Measurements from ENCODE around the gene DHX36.
A peak's percentile ranks its signal among the peaks of the same experiment; 100 is the strongest.

The DHX36 gene

GRCh38 chr3:154252759-154253638, 71.3 kb downstream of the DHX36 start:
- DNase-seq (ENCODE audit: extremely low spot score): peak; percentile 84
- ChIA-PET CTCF (interaction anchor here (0.6 to 1.2 kb wide), 5 partner anchors 10 to 1223 kb away, joined by 3 read pairs; no protein-coding TSS in a partner anchor), POLR2A (no interaction called here)
- TF ChIP-seq, protein P1, sequence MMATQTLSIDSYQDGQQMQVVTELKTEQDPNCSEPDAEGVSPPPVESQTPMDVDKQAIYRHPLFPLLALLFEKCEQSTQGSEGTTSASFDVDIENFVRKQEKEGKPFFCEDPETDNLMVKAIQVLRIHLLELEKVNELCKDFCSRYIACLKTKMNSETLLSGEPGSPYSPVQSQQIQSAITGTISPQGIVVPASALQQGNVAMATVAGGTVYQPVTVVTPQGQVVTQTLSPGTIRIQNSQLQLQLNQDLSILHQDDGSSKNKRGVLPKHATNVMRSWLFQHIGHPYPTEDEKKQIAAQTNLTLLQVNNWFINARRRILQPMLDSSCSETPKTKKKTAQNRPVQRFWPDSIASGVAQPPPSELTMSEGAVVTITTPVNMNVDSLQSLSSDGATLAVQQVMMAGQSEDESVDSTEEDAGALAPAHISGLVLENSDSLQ (IDR thresholded peaks at IDR 0.05): no peak
- TF ChIP-seq ARNT (IDR thresholded peaks at IDR 0.05): no peak
- TF ChIP-seq FOXA1 (IDR thresholded peaks at IDR 0.05): no peak
- TF ChIP-seq NFRKB (IDR thresholded peaks at IDR 0.05): no peak
- no peak for TF ChIP-seq SUZ12 (IDR thresholded peaks at IDR 0.05)
- no peak for TF ChIP-seq L3MBTL2 (conservative IDR thresholded peaks at IDR 0.05)
- no peak for TF ChIP-seq HDGF (IDR thresholded peaks at IDR 0.05; ENCODE audit: borderline replicate concordance)
- TF ChIP-seq FOXK2 (IDR thresholded peaks at IDR 0.05): no peak

GRCh38 chr3:154251610-154252009, 72.7 kb downstream of the DHX36 start:
- ChIA-PET CTCF (no interaction called here), POLR2A (no interaction called here)
- no peak for DNase-seq (ENCODE audit: extremely low spot score)
- TF ChIP-seq BHLHE40 (IDR thresholded peaks at IDR 0.05; ENCODE audit: borderline replicate concordance): no peak
- no peak for TF ChIP-seq L3MBTL2 (conservative IDR thresholded peaks at IDR 0.05)
- no peak for TF ChIP-seq CTBP1 (IDR thresholded peaks at IDR 0.05; ENCODE audit: borderline replicate concordance)
- no peak for TF ChIP-seq HDGF (IDR thresholded peaks at IDR 0.05; ENCODE audit: borderline replicate concordance)
- TF ChIP-seq LEF1 (IDR thresholded peaks at IDR 0.05; ENCODE audit: borderline replicate concordance): no peak
- TF ChIP-seq SUZ12 (IDR thresholded peaks at IDR 0.05): no peak
- no peak for TF ChIP-seq NFRKB (IDR thresholded peaks at IDR 0.05)
- no peak for TF ChIP-seq FOXM1 (IDR thresholded peaks at IDR 0.05; ENCODE audit: borderline replicate concordance)
- no peak for TF ChIP-seq SP1 (IDR thresholded peaks at IDR 0.05)
- no peak for TF ChIP-seq FOXK2 (IDR thresholded peaks at IDR 0.05)
- TF ChIP-seq ZNF384 (IDR thresholded peaks at IDR 0.05): no peak
- TF ChIP-seq TARDBP (IDR thresholded peaks at IDR 0.05): no peak
- TF ChIP-seq, protein P1 (IDR thresholded peaks at IDR 0.05): no peak
- TF ChIP-seq FOXA1 (IDR thresholded peaks at IDR 0.05): no peak
- no peak for TF ChIP-seq ARNT (IDR thresholded peaks at IDR 0.05)
- TF ChIP-seq ELF4 (IDR thresholded peaks at IDR 0.05): no peak

- ChIA-PET POLR2A (no interaction called here), CTCF (no interaction called here)
- no peak for DNase-seq (ENCODE audit: extremely low spot score)
- TF ChIP-seq, protein P1 (IDR thresholded peaks at IDR 0.05): no peak
- TF ChIP-seq CTBP1 (IDR thresholded peaks at IDR 0.05; ENCODE audit: borderline replicate concordance) (no peak), NFRKB (IDR thresholded peaks at IDR 0.05) (no peak), ARNT (IDR thresholded peaks at IDR 0.05) (no peak), BHLHE40 (IDR thresholded peaks at IDR 0.05; ENCODE audit: borderline replicate concordance) (no peak), L3MBTL2 (conservative IDR thresholded peaks at IDR 0.05) (no peak)
These were observed 74.0 kb downstream of the DHX36 start for GRCh38 chr3:154250291-154250690.

GRCh38 chr3:154247806-154248415, 76.4 kb downstream of the DHX36 start:
- ChIA-PET POLR2A (no interaction called here), CTCF (no interaction called here)
- DNase-seq (ENCODE audit: extremely low spot score): no peak
- no peak for TF ChIP-seq CTBP1 (IDR thresholded peaks at IDR 0.05; ENCODE audit: borderline replicate concordance)
- no peak for TF ChIP-seq SUZ12 (IDR thresholded peaks at IDR 0.05)
- no peak for TF ChIP-seq SP1 (IDR thresholded peaks at IDR 0.05)
- TF ChIP-seq FOXA1 (IDR thresholded peaks at IDR 0.05): no peak
- no peak for TF ChIP-seq ELF4 (IDR thresholded peaks at IDR 0.05)
- no peak for TF ChIP-seq HDGF (IDR thresholded peaks at IDR 0.05; ENCODE audit: borderline replicate concordance)
- TF ChIP-seq NFRKB (IDR thresholded peaks at IDR 0.05): no peak
- no peak for TF ChIP-seq BHLHE40 (IDR thresholded peaks at IDR 0.05; ENCODE audit: borderline replicate concordance)
- TF ChIP-seq FOXK2 (IDR thresholded peaks at IDR 0.05): no peak
- no peak for TF ChIP-seq ZNF384 (IDR thresholded peaks at IDR 0.05)
- TF ChIP-seq TARDBP (IDR thresholded peaks at IDR 0.05): no peak
- TF ChIP-seq L3MBTL2 (conservative IDR thresholded peaks at IDR 0.05): no peak
- no peak for TF ChIP-seq ARNT (IDR thresholded peaks at IDR 0.05)
- no peak for TF ChIP-seq LEF1 (IDR thresholded peaks at IDR 0.05; ENCODE audit: borderline replicate concordance)
- TF ChIP-seq, protein P1 (IDR thresholded peaks at IDR 0.05): no peak
- no peak for TF ChIP-seq FOXM1 (IDR thresholded peaks at IDR 0.05; ENCODE audit: borderline replicate concordance)

DNA sequence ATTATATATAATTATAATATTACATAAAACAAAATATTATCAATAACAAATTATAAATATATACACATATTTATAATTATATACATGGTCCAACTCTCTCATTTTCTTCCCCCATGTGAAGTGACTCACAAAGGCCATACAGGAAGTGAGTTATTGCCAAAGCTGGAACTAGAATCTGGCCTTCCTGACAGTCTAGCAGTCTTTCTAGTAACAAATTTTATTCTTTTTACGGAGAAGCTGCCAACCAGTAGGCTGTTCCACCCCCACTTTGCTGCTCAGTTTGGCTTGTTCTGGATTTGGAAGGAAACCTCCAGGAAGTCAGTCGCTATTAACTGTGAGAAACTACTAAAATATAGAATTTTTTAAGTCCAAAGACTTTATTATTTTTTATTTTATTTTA, 79.6 kb downstream of the DHX36 start:
- TF ChIP-seq L3MBTL2 (conservative IDR thresholded peaks at IDR 0.05) (no peak), CTBP1 (IDR thresholded peaks at IDR 0.05; ENCODE audit: borderline replicate concordance) (no peak), SUZ12 (IDR thresholded peaks at IDR 0.05) (no peak), SP1 (IDR thresholded peaks at IDR 0.05) (no peak), LEF1 (IDR thresholded peaks at IDR 0.05; ENCODE audit: borderline replicate concordance) (no peak), ELF4 (IDR thresholded peaks at IDR 0.05) (no peak), ZNF384 (IDR thresholded peaks at IDR 0.05) (no peak), FOXA1 (IDR thresholded peaks at IDR 0.05) (no peak), NFRKB (IDR thresholded peaks at IDR 0.05) (no peak), TARDBP (IDR thresholded peaks at IDR 0.05) (no peak), HDGF (IDR thresholded peaks at IDR 0.05; ENCODE audit: borderline replicate concordance) (no peak), FOXM1 (IDR thresholded peaks at IDR 0.05; ENCODE audit: borderline replicate concordance) (no peak), FOXK2 (IDR thresholded peaks at IDR 0.05) (no peak), BHLHE40 (IDR thresholded peaks at IDR 0.05; ENCODE audit: borderline replicate concordance) (no peak), ARNT (IDR thresholded peaks at IDR 0.05) (no peak)
- TF ChIP-seq, protein P1 (IDR thresholded peaks at IDR 0.05): no peak
- DNase-seq (ENCODE audit: extremely low spot score): no peak
- CTCF ChIA-PET: no interaction called here

More for the DNA sequence above, 79.6 kb downstream of the DHX36 start:
- POLR2A ChIA-PET: no interaction called here

All from HEK293T (cell line).